Osteocyte (in vitro differentiated cells): ENCODE results near the gene S100PBP. TPM values are rescaled to one million over a fixed set of nuclear protein-coding genes. Genes with fewer than 3 reads are reported as not detected.

Experiments
- DNase-seq: peaks from one replicate; pipeline ENCODE4 v3.0.0; 2021; ENCODE audit warnings: mixed read lengths; ENCODE audit not compliant: unreplicated experiment; ENCODE audit errors: extremely low spot score
- H3K27ac Mint-ChIP-seq: one replicate; pipeline ENCODE4 v1.8.0; 2021; ENCODE audit warnings: mild to moderate bottlenecking, mixed read lengths; ENCODE audit not compliant: unreplicated experiment
- H3K27me3 Mint-ChIP-seq: one replicate; pipeline ENCODE4 v1.8.0; 2021; ENCODE audit warnings: mixed read lengths; ENCODE audit not compliant: unreplicated experiment
- H3K36me3 Mint-ChIP-seq: one replicate; pipeline ENCODE4 v1.8.0; 2021; ENCODE audit warnings: mixed read lengths; ENCODE audit not compliant: unreplicated experiment
- H3K4me1 Mint-ChIP-seq: one replicate; pipeline ENCODE4 v1.8.0; 2021; ENCODE audit warnings: mixed read lengths; ENCODE audit not compliant: unreplicated experiment
- H3K4me3 Mint-ChIP-seq: one replicate; pipeline ENCODE4 v1.8.0; 2021; ENCODE audit warnings: mild to moderate bottlenecking, moderate library complexity, mixed read lengths; ENCODE audit not compliant: unreplicated experiment
- H3K9me3 Mint-ChIP-seq: one replicate; pipeline ENCODE4 v1.8.0; 2021; ENCODE audit warnings: mixed read lengths; ENCODE audit not compliant: unreplicated experiment
- total RNA-seq: library from RNA; stranded (reverse); gene quantifications from 2 replicates; pipeline ENCODE4 v1.2.1, GENCODE V29; 2021
- TF ChIP-seq, protein P1 (sequence below): fragments of 200-600 bp; sonication (generic); IDR thresholded peaks from 2 replicates; pipeline ENCODE4 v1.5.0; 2021; ENCODE audit warnings: antibody characterized with exemption, mild to moderate bottlenecking, moderate library complexity

Gene S100PBP
- total RNA-seq, 1 donor from 2014 or later, result 49.8 TPM

GRCh38 chr1:32858136-32858535, 40.7 kb downstream of the S100PBP start:
- DNase-seq, result no peak
- TF ChIP-seq, protein P1, sequence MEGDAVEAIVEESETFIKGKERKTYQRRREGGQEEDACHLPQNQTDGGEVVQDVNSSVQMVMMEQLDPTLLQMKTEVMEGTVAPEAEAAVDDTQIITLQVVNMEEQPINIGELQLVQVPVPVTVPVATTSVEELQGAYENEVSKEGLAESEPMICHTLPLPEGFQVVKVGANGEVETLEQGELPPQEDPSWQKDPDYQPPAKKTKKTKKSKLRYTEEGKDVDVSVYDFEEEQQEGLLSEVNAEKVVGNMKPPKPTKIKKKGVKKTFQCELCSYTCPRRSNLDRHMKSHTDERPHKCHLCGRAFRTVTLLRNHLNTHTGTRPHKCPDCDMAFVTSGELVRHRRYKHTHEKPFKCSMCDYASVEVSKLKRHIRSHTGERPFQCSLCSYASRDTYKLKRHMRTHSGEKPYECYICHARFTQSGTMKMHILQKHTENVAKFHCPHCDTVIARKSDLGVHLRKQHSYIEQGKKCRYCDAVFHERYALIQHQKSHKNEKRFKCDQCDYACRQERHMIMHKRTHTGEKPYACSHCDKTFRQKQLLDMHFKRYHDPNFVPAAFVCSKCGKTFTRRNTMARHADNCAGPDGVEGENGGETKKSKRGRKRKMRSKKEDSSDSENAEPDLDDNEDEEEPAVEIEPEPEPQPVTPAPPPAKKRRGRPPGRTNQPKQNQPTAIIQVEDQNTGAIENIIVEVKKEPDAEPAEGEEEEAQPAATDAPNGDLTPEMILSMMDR, result no peak
- no peaks in the 10 kb centered on the region for H3K27me3 Mint-ChIP-seq
- peaks cover 52% of the 10 kb centered on the region for H3K36me3 Mint-ChIP-seq
- H3K9me3 Mint-ChIP-seq, result no peaks in the 10 kb centered on the region
- no peak overlapping the region for H3K27ac Mint-ChIP-seq
- no peak overlapping the region for H3K4me3 Mint-ChIP-seq
- no peaks in the 10 kb centered on the region for H3K4me1 Mint-ChIP-seq

DNA sequence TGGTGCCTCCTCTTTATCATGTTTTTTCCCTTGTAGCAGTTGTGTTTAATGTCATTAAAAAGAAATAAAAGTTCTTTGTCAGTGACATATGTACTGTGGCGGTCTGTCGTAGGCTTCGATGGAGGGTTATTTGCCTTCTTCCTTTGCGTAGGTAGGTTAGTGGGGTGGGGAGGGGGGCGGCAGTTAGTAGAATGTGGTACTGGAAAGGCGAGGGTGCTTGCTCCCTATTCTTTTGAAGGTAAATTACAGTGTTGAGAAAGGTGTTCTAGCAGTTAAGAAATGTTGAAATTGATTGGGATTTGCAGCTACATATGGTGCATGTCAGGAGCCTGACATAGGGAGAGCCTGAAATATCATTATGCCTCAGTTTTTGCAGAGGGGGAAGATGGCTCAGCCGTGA, 41.3 kb downstream of the S100PBP start:
- TF ChIP-seq, protein P1, result no peak
- peaks cover 49% of the 10 kb centered on the region for H3K36me3 Mint-ChIP-seq
- H3K4me1 Mint-ChIP-seq, result no peaks in the 10 kb centered on the region
- no peaks in the 10 kb centered on the region for H3K9me3 Mint-ChIP-seq
- H3K4me3 Mint-ChIP-seq, result no peak overlapping the region
- peak; percentile 51 for DNase-seq
- H3K27ac Mint-ChIP-seq, result no peak overlapping the region
- no peaks in the 10 kb centered on the region for H3K27me3 Mint-ChIP-seq

GRCh38 chr1:32859915-32860314, 42.5 kb downstream of the S100PBP start:
- no peak for DNase-seq
- Mint-ChIP-seq H3K4me1 (no peaks in the 10 kb centered on the region), H3K36me3 (peaks cover 44% of the 10 kb centered on the region), H3K4me3 (no peak overlapping the region), H3K27me3 (no peaks in the 10 kb centered on the region), H3K27ac (no peak overlapping the region), H3K9me3 (no peaks in the 10 kb centered on the region)
- TF ChIP-seq, protein P1, result no peak

DNA sequence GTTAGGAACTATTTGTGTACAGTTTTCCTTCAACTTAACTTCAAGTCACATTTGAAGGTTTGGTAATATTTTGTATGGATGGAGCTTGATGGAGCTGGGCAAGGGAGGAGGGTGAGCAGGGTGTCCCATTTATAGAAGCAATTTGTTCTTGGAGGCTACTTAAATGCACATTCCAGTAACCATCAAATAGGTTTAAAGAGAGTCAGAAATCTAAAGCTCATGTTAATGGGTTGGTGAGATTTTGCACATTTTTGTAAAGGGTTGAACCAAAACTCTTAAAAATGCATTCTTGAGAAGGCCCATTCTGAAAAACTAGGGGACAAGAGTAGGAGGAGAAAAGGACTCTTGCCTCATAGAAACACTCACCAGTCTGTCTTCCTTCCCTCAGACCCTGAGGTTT, 43.1 kb downstream of the S100PBP start:
- H3K4me1 Mint-ChIP-seq, result no peaks in the 10 kb centered on the region
- no peaks in the 10 kb centered on the region for H3K27me3 Mint-ChIP-seq
- no peaks in the 10 kb centered on the region for H3K9me3 Mint-ChIP-seq
- TF ChIP-seq, protein P1, result no peak
- H3K36me3 Mint-ChIP-seq, result peaks cover 39% of the 10 kb centered on the region
- no peak overlapping the region for H3K27ac Mint-ChIP-seq
- no peak for DNase-seq
- no peak overlapping the region for H3K4me3 Mint-ChIP-seq

DNA sequence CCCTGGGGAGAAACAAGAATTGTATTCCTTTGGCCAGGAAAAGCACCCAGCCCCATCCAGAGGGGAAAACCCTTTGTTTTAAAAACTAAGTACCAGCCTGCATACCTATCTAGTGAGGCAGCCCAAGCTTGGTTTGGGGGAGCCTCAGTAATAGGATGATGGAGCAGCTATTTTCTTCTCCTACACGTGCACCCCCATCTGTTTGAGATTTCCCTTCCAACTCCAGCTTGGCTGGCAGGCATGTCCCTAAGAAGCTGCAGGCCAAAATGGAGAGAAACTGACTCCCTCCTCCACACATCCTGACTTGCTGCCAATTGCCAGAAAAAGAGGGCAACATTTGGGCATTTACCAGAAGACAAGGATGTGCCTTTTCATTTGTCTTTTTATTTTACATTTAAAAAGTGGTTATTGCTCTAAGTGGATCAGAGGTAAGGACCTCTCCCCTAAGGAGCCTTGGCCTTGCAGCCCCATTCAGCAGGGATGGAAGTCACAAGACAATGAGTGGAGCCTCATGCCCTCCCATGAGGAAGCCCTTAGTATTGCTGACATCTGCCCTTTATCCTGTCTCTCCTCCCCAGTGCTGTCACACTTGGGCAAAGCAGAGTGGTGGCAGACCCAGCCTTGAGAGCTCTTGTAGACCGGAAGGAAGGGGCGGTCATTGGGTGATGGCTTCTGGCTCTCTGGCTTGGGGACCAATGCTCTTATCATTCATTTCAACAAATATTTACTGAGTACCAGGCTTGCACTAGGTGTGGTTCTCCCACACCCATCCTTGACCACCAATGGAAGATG, 44.6 kb downstream of the S100PBP start:
- Mint-ChIP-seq H3K9me3 (no peaks in the 10 kb centered on the region), H3K4me3 (no peak overlapping the region), H3K36me3 (peaks cover 26% of the 10 kb centered on the region), H3K27me3 (no peaks in the 10 kb centered on the region), H3K4me1 (no peaks in the 10 kb centered on the region), H3K27ac (no peak overlapping the region)
- no peak for DNase-seq
- TF ChIP-seq, protein P1, result no peak
